ENCODE results near the gene ZNF630.
"Not testable (repeated sequence)": the region's sequence is repeated elsewhere in the genome, so short reads cannot be mapped to it uniquely, and the experiment has no call there.

- TF ChIP-seq EZH2 (IDR thresholded peaks at IDR 0.05; ENCODE audit: borderline replicate concordance, low read depth, low read length, severe bottlenecking); CTCF (IDR thresholded peaks at IDR 0.05; ENCODE audit: borderline replicate concordance, extremely low read depth, low read length, poor library complexity, severe bottlenecking): not testable (repeated sequence)
Measured at GRCh38 chrX:48092558-48092957, 21.1 kb upstream of the ZNF630 start.

Measured in DND-41 (cell line).